ENCODE results near the gene GLOD5. TPM values are rescaled to one million over a fixed set of nuclear protein-coding genes. Genes with fewer than 3 reads are reported as not detected.

Gene GLOD5
- total RNA-seq, 2 experiments from 2014 or later: not detected

GRCh38 chrX:48790477-48790876 lies 28.9 kb downstream of the GLOD5 start:
- POLR2A ChIA-PET: no interaction called here
- CTCF ChIA-PET: no interaction called here

- POLR2A ChIA-PET: no interaction called here
- CTCF ChIA-PET: no interaction called here
Measured at GRCh38 chrX:48791063-48791820, 29.7 kb downstream of the GLOD5 start.

- ChIA-PET POLR2A (no interaction called here), CTCF (no interaction called here)
Measured at GRCh38 chrX:48792219-48792618, 30.7 kb downstream of the GLOD5 start.

- ChIA-PET CTCF (no interaction called here), POLR2A (no interaction called here)
Measured at GRCh38 chrX:48793935-48794334, 32.4 kb downstream of the GLOD5 start.

- CTCF ChIA-PET: no interaction called here
- POLR2A ChIA-PET: no interaction called here
Measured at GRCh38 chrX:48794340-48794910, 32.9 kb downstream of the GLOD5 start.

- POLR2A ChIA-PET: no interaction called here
- CTCF ChIA-PET: no interaction called here
Measured at GRCh38 chrX:48794911-48795515, 33.5 kb downstream of the GLOD5 start.

GRCh38 chrX:48798318-48798717 lies 36.8 kb downstream of the GLOD5 start:
- POLR2A ChIA-PET: no interaction called here
- CTCF ChIA-PET: no interaction called here

- CTCF ChIA-PET: interaction anchor here (0.5 to 1.1 kb wide), 3 partner anchors 152 to 202 kb away, joined by 3 read pairs; partner anchors contain the start of gene GRIPAP1
- POLR2A ChIA-PET: interaction anchor here (1.0 kb wide), 1 partner anchor 63 kb away, joined by 5 read pairs; no protein-coding TSS in a partner anchor
Measured at GRCh38 chrX:48800574-48801279, 39.2 kb downstream of the GLOD5 start.

- POLR2A ChIA-PET: interaction anchor here (0.6 to 1.0 kb wide), 5 partner anchors 64 to 190 kb away, joined by 3 to 8 read pairs (median 5); partner anchors contain the start of genes PQBP1 and TIMM17B
Measured at GRCh38 chrX:48801280-48802088, 39.9 kb downstream of the GLOD5 start, which contains the start of gene HDAC6. TSS of gene HDAC6 (plus strand) at chrX:48802067. CDS start at chrX:48802693, 626 bp downstream.

GRCh38 chrX:48802089-48802904 lies 40.8 kb downstream of the GLOD5 start:
- CTCF ChIA-PET: interaction anchor here (0.9 to 1.1 kb wide), 2 partner anchors 153 to 200 kb away, joined by 3 read pairs; partner anchors contain the start of gene GRIPAP1
- POLR2A ChIA-PET: interaction anchor here (0.6 to 1.0 kb wide), 4 partner anchors 65 to 139 kb away, joined by 3 to 6 read pairs (median 4); partner anchors contain the start of genes PQBP1 and TIMM17B

More at GRCh38 chrX:48801280-48802088, 39.9 kb downstream of the GLOD5 start, which contains the start of gene HDAC6:
- CTCF ChIA-PET: interaction anchor here (0.9 to 1.1 kb wide), 2 partner anchors 153 to 201 kb away, joined by 3 read pairs; partner anchors contain the start of gene GRIPAP1

- POLR2A ChIA-PET: no interaction called here
- CTCF ChIA-PET: no interaction called here
Measured at GRCh38 chrX:48802905-48803200, 41.3 kb downstream of the GLOD5 start.

- ChIA-PET CTCF (interaction anchor here (0.7 kb wide), 1 partner anchor 225 kb away, joined by 3 read pairs; no protein-coding TSS in a partner anchor), POLR2A (no interaction called here)
Measured at GRCh38 chrX:48806081-48806480, 44.5 kb downstream of the GLOD5 start.

GRCh38 chrX:48813644-48814043 lies 52.1 kb downstream of the GLOD5 start:
- POLR2A ChIA-PET: no interaction called here
- CTCF ChIA-PET: no interaction called here

- ChIA-PET POLR2A (no interaction called here), CTCF (no interaction called here)
Measured at GRCh38 chrX:48814722-48815121, 53.2 kb downstream of the GLOD5 start.

GRCh38 chrX:48815266-48815665 lies 53.7 kb downstream of the GLOD5 start:
- ChIA-PET CTCF (no interaction called here), POLR2A (no interaction called here)

GRCh38 chrX:48816014-48816810 lies 54.7 kb downstream of the GLOD5 start:
- ChIA-PET POLR2A (no interaction called here), CTCF (no interaction called here)

GRCh38 chrX:48818098-48818497 lies 56.6 kb downstream of the GLOD5 start:
- CTCF ChIA-PET: no interaction called here
- POLR2A ChIA-PET: no interaction called here

- CTCF ChIA-PET: interaction anchor here (0.7 kb wide), 1 partner anchor 72 kb away, joined by 3 read pairs; no protein-coding TSS in a partner anchor
- POLR2A ChIA-PET: no interaction called here
Measured at GRCh38 chrX:48818866-48819265, 57.3 kb downstream of the GLOD5 start.
